ENCODE measurements around the gene NR1H2.

GRCh38 chr19:50332244-50333038, 43.8 kb upstream of the NR1H2 start:
- TF ChIP-seq, protein P1, sequence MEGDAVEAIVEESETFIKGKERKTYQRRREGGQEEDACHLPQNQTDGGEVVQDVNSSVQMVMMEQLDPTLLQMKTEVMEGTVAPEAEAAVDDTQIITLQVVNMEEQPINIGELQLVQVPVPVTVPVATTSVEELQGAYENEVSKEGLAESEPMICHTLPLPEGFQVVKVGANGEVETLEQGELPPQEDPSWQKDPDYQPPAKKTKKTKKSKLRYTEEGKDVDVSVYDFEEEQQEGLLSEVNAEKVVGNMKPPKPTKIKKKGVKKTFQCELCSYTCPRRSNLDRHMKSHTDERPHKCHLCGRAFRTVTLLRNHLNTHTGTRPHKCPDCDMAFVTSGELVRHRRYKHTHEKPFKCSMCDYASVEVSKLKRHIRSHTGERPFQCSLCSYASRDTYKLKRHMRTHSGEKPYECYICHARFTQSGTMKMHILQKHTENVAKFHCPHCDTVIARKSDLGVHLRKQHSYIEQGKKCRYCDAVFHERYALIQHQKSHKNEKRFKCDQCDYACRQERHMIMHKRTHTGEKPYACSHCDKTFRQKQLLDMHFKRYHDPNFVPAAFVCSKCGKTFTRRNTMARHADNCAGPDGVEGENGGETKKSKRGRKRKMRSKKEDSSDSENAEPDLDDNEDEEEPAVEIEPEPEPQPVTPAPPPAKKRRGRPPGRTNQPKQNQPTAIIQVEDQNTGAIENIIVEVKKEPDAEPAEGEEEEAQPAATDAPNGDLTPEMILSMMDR (conservative IDR thresholded peaks at IDR 0.05; ENCODE audit: low read depth in 2 of 2) = no peak
- TF ChIP-seq, protein P2, sequence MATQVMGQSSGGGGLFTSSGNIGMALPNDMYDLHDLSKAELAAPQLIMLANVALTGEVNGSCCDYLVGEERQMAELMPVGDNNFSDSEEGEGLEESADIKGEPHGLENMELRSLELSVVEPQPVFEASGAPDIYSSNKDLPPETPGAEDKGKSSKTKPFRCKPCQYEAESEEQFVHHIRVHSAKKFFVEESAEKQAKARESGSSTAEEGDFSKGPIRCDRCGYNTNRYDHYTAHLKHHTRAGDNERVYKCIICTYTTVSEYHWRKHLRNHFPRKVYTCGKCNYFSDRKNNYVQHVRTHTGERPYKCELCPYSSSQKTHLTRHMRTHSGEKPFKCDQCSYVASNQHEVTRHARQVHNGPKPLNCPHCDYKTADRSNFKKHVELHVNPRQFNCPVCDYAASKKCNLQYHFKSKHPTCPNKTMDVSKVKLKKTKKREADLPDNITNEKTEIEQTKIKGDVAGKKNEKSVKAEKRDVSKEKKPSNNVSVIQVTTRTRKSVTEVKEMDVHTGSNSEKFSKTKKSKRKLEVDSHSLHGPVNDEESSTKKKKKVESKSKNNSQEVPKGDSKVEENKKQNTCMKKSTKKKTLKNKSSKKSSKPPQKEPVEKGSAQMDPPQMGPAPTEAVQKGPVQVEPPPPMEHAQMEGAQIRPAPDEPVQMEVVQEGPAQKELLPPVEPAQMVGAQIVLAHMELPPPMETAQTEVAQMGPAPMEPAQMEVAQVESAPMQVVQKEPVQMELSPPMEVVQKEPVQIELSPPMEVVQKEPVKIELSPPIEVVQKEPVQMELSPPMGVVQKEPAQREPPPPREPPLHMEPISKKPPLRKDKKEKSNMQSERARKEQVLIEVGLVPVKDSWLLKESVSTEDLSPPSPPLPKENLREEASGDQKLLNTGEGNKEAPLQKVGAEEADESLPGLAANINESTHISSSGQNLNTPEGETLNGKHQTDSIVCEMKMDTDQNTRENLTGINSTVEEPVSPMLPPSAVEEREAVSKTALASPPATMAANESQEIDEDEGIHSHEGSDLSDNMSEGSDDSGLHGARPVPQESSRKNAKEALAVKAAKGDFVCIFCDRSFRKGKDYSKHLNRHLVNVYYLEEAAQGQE (IDR thresholded peaks at IDR 0.05; ENCODE audit: unreplicated experiment) = no peak
- TF ChIP-seq EZH2 (IDR thresholded peaks at IDR 0.05; ENCODE audit: low read depth, unreplicated experiment) (no peak), EZH2phosphoT487 (IDR thresholded peaks at IDR 0.05; ENCODE audit: unreplicated experiment) (no peak), POLR2AphosphoS5 (IDR thresholded peaks at IDR 0.05; ENCODE audit: low read depth) (no peak; the same call in none of the 2 replicates), JUNB (IDR thresholded peaks at IDR 0.05; ENCODE audit: unreplicated experiment) (no peak), CREB1 (CRISPR knock-in tag; IDR thresholded peaks at IDR 0.05; ENCODE audit: low read depth) (no peak), NANOG (IDR thresholded peaks at IDR 0.05; ENCODE audit: borderline replicate concordance) (no peak), ZNF114 (CRISPR knock-in tag; IDR thresholded peaks at IDR 0.05) (no peak), STAT1 (IDR thresholded peaks at IDR 0.05; ENCODE audit: unreplicated experiment) (no peak), ETS1 (IDR thresholded peaks at IDR 0.05) (no peak)

All from GM23338 (cell line).